ENCODE results near the gene BASP1.

The BASP1 gene

DNA sequence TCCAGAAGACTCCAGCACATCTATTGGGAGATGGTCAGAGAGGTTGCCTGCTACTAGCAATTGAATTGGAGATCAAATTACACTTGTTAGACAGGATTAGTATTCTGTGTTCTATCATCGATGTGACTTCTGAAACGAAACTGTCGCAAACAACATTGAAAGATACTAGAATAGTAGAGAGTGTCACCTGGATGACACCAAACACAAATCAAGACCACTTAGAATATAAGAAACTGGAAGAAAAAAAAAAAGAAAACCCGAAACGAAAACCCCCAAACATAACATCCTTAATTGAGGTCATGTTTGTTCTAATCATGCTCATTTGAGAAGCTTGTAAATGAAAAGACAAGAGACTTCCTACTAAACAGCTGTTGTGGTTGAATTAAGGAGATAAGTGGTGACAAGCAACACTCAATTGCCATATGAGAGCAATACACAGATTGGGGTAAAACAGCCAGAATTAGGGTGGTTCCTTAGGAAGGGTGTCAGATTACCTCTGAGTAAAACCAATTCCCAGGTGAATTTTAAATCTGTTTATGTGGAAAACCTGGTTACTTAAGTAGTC is 97.6 kb downstream of the BASP1 start (continued):
- no peak for TF ChIP-seq ZSCAN16 (tag by site-specific recombination; IDR thresholded peaks at IDR 0.05)
- no peak for TF ChIP-seq ZFP41 (tag by site-specific recombination; IDR thresholded peaks at IDR 0.05; ENCODE audit: borderline replicate concordance)
- TF ChIP-seq ZNF391 (tag by site-specific recombination; IDR thresholded peaks at IDR 0.05; ENCODE audit: borderline replicate concordance, low read depth): peak; percentile 42; the same call in 1 of the 2 replicates
- 0 out of 2 replicates have a peak, but pooled peaks have one; percentile 24 for TF ChIP-seq GLI2 (tag by site-specific recombination; IDR thresholded peaks at IDR 0.05; ENCODE audit: borderline replicate concordance, low read depth)
- TF ChIP-seq KLF7 (tag by site-specific recombination; IDR thresholded peaks at IDR 0.05; ENCODE audit: borderline replicate concordance): no peak; the same call in 1 of the 2 replicates
- TF ChIP-seq HOXA7 (CRISPR knock-in tag; IDR thresholded peaks at IDR 0.05; ENCODE audit: borderline replicate concordance): no peak
- TF ChIP-seq ZBTB7A (tag by site-specific recombination; IDR thresholded peaks at IDR 0.05; ENCODE audit: low read depth): peak; percentile 80; the same call in 1 of the 2 replicates
- TF ChIP-seq, protein P1, sequence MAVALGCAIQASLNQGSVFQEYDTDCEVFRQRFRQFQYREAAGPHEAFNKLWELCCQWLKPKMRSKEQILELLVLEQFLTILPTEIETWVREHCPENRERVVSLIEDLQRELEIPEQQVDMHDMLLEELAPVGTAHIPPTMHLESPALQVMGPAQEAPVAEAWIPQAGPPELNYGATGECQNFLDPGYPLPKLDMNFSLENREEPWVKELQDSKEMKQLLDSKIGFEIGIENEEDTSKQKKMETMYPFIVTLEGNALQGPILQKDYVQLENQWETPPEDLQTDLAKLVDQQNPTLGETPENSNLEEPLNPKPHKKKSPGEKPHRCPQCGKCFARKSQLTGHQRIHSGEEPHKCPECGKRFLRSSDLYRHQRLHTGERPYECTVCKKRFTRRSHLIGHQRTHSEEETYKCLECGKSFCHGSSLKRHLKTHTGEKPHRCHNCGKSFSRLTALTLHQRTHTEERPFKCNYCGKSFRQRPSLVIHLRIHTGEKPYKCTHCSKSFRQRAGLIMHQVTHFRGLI (tag by site-specific recombination; IDR thresholded peaks at IDR 0.05): no peak
- TF ChIP-seq, protein P2, sequence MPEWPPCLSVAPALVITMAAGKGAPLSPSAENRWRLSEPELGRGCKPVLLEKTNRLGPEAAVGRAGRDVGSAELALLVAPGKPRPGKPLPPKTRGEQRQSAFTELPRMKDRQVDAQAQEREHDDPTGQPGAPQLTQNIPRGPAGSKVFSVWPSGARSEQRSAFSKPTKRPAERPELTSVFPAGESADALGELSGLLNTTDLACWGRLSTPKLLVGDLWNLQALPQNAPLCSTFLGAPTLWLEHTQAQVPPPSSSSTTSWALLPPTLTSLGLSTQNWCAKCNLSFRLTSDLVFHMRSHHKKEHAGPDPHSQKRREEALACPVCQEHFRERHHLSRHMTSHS (tag by site-specific recombination; IDR thresholded peaks at IDR 0.05): 0 out of 2 replicates have a peak, but pooled peaks have one; percentile 32
- TF ChIP-seq ZNF660 (tag by site-specific recombination; IDR thresholded peaks at IDR 0.05): no peak
- TF ChIP-seq GLIS2 (tag by site-specific recombination; IDR thresholded peaks at IDR 0.05): 0 out of 2 replicates have a peak, but pooled peaks have one; percentile 18
- peak; percentile 99 for TF ChIP-seq FEZF1 (tag by site-specific recombination; IDR thresholded peaks at IDR 0.05)
- peak; percentile 94 for TF ChIP-seq GFI1B (tag by site-specific recombination; IDR thresholded peaks at IDR 0.05)
- TF ChIP-seq ZBTB20 (tag by site-specific recombination; IDR thresholded peaks at IDR 0.05): 0 out of 2 replicates have a peak, but pooled peaks have one; percentile 13
- TF ChIP-seq ZNF623 (tag by site-specific recombination; IDR thresholded peaks at IDR 0.05): no peak
- TF ChIP-seq ZNF148 (tag by site-specific recombination; IDR thresholded peaks at IDR 0.05; ENCODE audit: borderline replicate concordance): no peak
- no peak for TF ChIP-seq ZNF341 (tag by site-specific recombination; IDR thresholded peaks at IDR 0.05; ENCODE audit: low read depth)
- TF ChIP-seq YY2 (tag by site-specific recombination; IDR thresholded peaks at IDR 0.05): no peak
- TF ChIP-seq ZNF544 (tag by site-specific recombination; IDR thresholded peaks at IDR 0.05): no peak
- no peak for TF ChIP-seq ZBTB8A (tag by site-specific recombination; IDR thresholded peaks at IDR 0.05)
- TF ChIP-seq ZNF423 (tag by site-specific recombination; IDR thresholded peaks at IDR 0.05): no peak
- peak; percentile 71 for TF ChIP-seq ZNF335 (tag by site-specific recombination; conservative IDR thresholded peaks at IDR 0.05)
- TF ChIP-seq ZNF692 (tag by site-specific recombination; IDR thresholded peaks at IDR 0.05): 0 out of 2 replicates have a peak, but pooled peaks have one; percentile 13
- no peak for TF ChIP-seq ZNF777 (tag by site-specific recombination; IDR thresholded peaks at IDR 0.05; ENCODE audit: borderline replicate concordance)
- TF ChIP-seq, protein P3, sequence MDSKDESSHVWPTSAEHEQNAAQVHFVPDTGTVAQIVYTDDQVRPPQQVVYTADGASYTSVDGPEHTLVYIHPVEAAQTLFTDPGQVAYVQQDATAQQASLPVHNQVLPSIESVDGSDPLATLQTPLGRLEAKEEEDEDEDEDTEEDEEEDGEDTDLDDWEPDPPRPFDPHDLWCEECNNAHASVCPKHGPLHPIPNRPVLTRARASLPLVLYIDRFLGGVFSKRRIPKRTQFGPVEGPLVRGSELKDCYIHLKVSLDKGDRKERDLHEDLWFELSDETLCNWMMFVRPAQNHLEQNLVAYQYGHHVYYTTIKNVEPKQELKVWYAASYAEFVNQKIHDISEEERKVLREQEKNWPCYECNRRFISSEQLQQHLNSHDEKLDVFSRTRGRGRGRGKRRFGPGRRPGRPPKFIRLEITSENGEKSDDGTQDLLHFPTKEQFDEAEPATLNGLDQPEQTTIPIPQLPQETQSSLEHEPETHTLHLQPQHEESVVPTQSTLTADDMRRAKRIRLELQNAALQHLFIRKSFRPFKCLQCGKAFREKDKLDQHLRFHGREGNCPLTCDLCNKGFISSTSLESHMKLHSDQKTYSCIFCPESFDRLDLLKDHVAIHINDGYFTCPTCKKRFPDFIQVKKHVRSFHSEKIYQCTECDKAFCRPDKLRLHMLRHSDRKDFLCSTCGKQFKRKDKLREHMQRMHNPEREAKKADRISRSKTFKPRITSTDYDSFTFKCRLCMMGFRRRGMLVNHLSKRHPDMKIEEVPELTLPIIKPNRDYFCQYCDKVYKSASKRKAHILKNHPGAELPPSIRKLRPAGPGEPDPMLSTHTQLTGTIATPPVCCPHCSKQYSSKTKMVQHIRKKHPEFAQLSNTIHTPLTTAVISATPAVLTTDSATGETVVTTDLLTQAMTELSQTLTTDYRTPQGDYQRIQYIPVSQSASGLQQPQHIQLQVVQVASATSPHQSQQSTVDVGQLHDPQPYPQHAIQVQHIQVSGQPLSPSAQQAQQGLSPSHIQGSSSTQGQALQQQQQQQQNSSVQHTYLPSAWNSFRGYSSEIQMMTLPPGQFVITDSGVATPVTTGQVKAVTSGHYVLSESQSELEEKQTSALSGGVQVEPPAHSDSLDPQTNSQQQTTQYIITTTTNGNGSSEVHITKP (tag by site-specific recombination; IDR thresholded peaks at IDR 0.05): peak; percentile 59; the same call in 1 of the 2 replicates
- no peak for TF ChIP-seq HOXC10 (CRISPR knock-in tag; IDR thresholded peaks at IDR 0.05)
- no peak for TF ChIP-seq ZNF140 (tag by site-specific recombination; IDR thresholded peaks at IDR 0.05)
- peak; percentile 97 for TF ChIP-seq BCL11A (tag by site-specific recombination; IDR thresholded peaks at IDR 0.05; ENCODE audit: low read depth)
- no peak for TF ChIP-seq ZNF626 (tag by site-specific recombination; IDR thresholded peaks at IDR 0.05)
- 0 out of 2 replicates have a peak, but pooled peaks have one; percentile 47 for TF ChIP-seq ZNF610 (tag by site-specific recombination; IDR thresholded peaks at IDR 0.05; ENCODE audit: borderline replicate concordance)
- TF ChIP-seq ZNF114 (tag by site-specific recombination; IDR thresholded peaks at IDR 0.05): no peak

Data from HEK293 (cell line).